Islet of Langerhans (tissue), 1 donor: ENCODE results near the gene TAGLN2.
"Not testable (repeated sequence)": the region's sequence is repeated elsewhere in the genome, so short reads cannot be mapped to it uniquely, and the experiment has no call there.

Experiments
- FAIRE-seq: peaks from one replicate; lab custom pipeline; 2011; peaks lifted over from hg19 to GRCh38; lab: Jason Lieb, UNC

Gene TAGLN2

DNA sequence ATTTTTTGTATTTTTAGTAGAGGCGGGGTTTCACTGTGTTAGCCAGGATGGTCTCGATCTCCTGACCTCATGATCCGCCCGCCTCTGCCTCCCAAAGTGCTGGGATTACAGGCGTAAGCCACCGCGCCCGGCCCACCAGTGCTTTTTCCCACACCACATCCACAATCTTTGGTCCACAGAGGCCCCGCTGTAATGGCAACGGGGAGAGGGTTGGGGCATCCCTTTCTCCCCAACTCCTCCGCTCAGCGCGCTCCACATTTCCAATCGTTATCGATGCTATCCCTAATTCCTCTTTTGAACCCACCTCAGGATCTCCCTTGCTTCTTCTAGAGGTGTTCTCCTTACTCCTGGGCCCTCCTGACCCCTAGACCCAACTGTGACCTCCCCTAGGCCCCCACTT, 25.7 kb downstream of the TAGLN2 start:
- not testable (repeated sequence) for FAIRE-seq

- no peak for FAIRE-seq
Observed at GRCh38 chr1:159898527-159898926, 26.8 kb downstream of the TAGLN2 start.

DNA sequence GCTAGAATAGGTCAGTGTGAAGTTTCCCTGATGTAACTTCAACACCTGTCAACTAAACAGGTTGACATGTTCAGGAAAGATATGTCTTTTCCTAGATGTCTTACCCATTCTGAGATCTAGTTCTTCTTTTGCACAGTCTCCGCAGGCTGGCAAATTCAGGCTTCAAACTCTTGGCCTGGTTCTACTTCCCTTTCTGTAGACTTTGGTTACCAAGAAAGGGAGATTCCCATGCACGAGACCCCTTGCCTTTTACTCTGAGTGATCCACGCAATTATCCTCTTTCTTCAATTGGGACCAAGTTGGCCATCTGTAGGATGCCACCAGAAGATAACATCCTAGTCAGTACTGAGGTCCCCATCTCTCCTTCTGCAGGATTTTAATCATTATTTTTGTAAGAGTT, 27.3 kb downstream of the TAGLN2 start:
- no peak for FAIRE-seq

DNA sequence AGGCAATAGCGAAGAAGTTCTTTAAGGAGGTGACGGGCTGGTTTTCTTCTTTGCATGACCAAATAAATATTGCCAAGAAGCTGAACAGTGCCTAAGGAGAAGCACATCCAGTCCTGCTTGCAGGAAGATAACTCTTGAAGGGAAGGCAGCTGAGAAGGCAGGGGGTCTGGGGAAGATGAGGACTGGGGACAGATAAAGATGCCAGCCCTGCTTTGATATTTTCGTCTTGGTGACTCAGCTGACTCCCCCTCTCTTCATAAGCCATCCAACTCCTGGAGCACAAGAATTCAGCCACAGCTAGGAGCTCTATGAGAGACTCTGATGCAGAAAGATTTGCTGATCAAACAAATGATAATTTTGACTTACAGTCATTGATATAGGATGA, 28.8 kb downstream of the TAGLN2 start:
- no peak for FAIRE-seq

GRCh38 chr1:159895836-159896545, 29.3 kb downstream of the TAGLN2 start:
- FAIRE-seq, result no peak

- FAIRE-seq, result no peak
Observed at GRCh38 chr1:159895286-159895685, 30.0 kb downstream of the TAGLN2 start.

DNA sequence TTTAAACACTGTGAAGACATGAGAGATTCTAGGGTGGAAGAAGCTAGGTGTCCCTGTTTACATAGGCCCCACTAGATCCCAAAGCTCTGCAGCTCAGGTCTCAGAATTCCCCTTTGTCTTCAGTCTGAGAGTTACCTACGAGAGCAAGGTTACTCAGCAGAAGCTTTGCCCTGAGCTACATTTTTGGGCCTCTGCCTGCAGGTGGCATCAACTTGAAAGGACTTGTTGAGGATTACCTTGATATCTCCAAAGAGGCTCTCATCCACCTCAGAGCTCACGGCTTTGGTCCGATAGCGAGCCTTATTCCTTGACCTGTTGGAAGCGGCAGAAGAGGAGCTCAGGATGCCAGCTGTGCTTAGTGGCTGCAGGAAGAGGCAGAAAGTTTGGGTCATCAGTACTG, 32.4 kb downstream of the TAGLN2 start:
- no peak for FAIRE-seq

- FAIRE-seq, result peak; percentile 36
Observed at GRCh38 chr1:159891275-159892157, 33.8 kb downstream of the TAGLN2 start.

DNA sequence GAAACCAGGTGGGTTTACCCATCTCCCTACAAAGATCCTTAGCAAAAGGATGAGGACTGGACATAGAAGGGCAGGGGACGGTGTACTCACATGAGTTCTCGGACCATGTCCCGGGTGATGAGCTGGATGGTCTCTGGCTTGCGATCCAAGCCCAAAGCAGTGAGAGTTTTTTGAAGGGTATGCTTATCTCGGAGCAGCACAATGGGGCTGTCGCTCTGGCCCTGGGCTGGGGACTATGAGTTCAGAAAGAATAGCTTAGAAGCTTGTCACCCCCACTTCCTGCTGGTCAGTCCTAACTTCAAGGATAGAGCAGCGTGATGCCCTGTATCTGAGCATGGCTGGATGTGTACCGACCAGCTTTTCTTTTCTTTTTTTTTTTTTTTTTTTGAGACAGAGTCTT, 34.9 kb downstream of the TAGLN2 start:
- FAIRE-seq, result no peak

- no peak for FAIRE-seq
Observed at GRCh38 chr1:159889821-159890252, 35.5 kb downstream of the TAGLN2 start.

DNA sequence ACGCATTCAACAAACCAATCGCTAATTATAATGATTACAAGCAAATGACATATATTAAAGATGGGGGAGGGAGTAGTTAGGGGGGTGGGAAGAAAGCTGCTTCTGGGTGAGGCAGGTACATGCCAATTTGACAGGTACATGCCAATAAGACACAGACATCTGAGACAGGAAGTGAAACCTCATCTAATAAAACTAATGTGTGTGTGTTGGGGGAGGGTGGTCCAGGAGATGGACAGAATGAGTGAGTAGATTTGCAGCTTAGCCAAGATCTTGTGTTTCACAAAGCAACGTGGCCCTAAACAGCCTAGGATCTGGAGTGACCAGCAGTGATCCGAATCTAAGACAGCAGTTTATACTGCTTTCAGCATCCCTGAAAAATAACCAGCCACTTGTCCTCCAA, 36.1 kb downstream of the TAGLN2 start:
- no peak for FAIRE-seq

DNA sequence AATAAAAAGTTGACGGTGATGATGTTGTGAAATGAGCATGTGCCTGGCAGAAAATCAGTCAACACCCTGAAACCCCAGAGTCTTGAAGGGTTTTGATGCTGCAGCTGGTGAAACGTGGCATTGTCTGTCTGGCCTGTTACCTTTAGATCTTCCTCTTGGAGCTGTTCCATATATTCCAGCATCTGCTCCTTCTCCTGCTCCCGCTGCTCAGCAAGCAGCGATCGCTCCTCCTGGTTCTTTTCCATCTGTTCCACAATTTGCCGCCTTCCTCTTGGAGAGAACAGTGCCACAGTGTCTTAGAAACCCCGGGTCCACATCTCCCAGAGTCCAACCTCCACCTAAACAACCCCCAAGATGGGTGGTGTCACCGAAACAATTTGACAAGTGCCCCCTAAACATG, 41.0 kb downstream of the TAGLN2 start:
- no peak for FAIRE-seq

- no peak for FAIRE-seq
Observed at GRCh38 chr1:159883134-159883533, 42.2 kb downstream of the TAGLN2 start.

DNA sequence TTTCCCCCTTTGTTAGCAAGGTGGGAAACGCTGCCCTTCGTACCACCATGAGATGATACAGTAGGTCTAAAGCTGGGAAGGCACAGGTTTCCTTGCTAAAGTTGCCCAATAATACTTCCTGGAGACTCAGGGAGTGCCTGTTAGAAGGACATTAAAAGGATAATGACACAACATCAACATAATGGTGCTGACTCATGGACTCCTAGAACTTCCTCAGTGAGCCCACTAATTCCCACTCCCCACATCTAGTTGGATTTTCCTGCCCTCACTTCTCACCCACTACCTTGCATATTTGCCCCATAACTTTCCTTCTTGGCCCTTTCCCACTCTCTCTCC, 42.8 kb downstream of the TAGLN2 start:
- no peak for FAIRE-seq

GRCh38 chr1:159881622-159882526, 43.4 kb downstream of the TAGLN2 start:
- FAIRE-seq, result peak; percentile 91

DNA sequence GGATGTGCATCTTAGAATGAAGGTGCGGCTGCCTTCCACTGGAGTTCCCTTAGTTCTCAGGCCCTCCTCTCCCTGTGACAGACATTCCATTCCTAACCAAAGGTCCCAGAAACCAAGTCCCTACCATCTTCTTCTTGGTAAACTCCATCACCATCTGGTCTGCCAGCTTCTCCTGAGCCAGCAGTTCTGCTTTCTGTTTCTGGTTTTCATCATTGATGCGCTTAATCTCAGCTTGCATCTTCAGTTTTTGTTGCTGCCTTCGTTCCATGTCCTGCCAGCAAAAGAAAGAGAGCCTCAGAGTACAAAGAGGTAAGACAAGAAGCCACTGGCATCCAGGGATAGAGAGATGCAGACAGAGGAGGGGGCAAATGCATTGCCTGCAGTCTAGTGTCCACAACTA, 44.9 kb downstream of the TAGLN2 start:
- no peak for FAIRE-seq

DNA sequence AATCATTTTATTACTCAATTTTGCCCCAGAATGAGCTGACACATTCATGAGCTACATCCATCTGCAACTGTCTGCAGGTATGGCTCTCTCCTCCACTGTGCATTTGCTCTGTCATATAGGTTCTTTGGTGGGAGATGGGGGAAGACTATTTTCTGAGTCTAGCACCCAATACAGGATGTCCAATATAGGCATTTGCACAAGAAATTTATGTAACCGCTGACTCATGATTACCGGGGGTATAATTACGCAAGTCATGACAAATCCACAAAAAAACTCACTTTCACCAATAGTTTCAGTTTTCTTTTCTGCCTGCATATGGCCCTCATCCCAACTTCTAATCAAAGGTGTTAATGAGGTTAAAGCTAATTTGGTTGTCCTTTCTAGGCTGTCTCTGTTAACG, 45.3 kb downstream of the TAGLN2 start:
- no peak for FAIRE-seq

GRCh38 chr1:159879136-159879535, 46.2 kb downstream of the TAGLN2 start:
- FAIRE-seq, result no peak

GRCh38 chr1:159877695-159878444, 47.4 kb downstream of the TAGLN2 start:
- FAIRE-seq, result no peak

DNA sequence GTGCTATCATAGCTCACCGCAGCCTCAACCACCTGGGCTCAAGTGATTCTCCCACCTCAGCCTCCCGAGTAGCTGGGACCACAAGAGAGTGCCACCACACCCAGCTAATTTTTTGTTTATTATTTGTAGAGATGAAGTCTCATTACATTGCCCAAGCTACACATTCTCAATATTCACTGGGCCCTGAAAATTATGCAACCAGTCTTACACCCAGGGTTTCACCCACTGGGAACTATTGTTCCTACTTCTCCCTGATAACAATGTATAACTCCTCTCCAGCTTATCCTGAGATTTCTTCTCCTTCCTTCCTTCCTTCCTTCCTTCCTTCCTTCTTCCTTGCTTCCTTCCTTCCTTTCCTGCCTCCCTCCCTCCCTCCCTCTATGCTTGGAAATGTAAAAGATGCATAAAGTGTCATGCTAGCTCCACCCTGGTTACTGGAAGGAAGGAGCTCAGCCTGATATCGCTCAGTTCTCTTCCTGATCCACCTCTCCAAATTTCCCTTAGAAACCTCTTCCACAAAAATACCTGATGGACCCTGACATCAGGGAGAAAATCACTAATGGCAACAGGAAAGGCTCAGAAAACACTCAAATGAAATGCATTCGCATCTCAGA, 51.7 kb downstream of the TAGLN2 start:
- FAIRE-seq, result no peak

DNA sequence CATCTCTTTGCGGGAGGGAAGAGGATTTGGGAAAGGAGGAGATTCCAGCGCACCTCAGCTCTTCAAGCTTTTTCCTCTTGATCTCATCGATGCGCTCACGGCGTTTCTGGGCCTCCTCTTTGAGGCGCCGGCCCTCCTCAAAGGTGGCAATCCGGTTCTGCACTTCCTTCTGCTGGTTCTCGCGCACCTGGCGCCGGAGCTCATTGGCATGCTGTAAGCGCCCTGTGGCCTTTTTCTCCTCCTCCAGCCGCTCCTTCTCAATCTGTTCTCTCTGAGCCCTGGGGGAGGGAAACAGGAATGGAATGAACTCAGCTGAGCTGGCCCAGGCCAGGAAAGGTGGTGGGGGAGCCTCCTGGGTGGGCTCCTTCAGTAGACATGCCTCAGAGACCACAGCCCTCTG, 52.4 kb downstream of the TAGLN2 start:
- no peak for FAIRE-seq

DNA sequence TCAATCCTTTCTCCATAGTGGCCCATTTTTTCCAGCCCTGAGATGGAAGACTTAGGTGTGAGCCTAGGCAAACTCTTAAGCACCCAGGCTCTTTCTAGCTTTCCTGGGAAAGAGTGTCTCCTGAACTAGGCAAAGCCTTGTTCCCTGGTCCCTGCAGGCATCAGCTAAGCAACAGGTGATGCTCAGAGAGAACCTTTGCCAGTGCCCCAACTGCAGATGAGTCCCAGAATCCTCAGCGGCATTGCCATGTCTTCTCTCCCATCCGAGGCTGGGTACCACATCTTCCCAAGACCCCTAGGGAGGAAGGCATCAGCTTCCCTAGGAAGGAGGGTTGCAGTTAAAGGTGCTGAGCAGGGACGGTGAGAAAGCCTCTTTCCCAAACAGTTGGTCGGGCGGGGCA, 54.6 kb downstream of the TAGLN2 start:
- no peak for FAIRE-seq
